Stimulated activated naive CD8-positive, alpha-beta T cell treated with anti-CD3 and anti-CD28 coated beads, Interleukin-15, Interleukin-2, amounts not matched to agents 100 U/mL and 50 U/mL, for 24 hours (primary cell): ENCODE data around the gene AGTPBP1.
"Not testable (repeated sequence)": the region's sequence is repeated elsewhere in the genome, so short reads cannot be mapped to it uniquely, and the experiment has no call there.

Experiments used
- ATAC-seq: fragments of 150-1000 bp; cut with Tn5 transposase; one replicate; pipeline ENCODE4 v1.10.0; 2021
- DNase-seq: peaks from one replicate; pipeline ENCODE4 v3.0.0; 2021

AGTPBP1 gene

GRCh38 chr9:85617141-85617670, 124.5 kb downstream of the AGTPBP1 start:
- no peak for DNase-seq
- no peak for ATAC-seq

GRCh38 chr9:85615792-85616191, 126.0 kb downstream of the AGTPBP1 start:
- ATAC-seq: no peak
- no peak for DNase-seq

- peak; percentile 23 for DNase-seq
- peak; percentile 71 for ATAC-seq
These were observed 131.5 kb downstream of the AGTPBP1 start for GRCh38 chr9:85610074-85610860.

GRCh38 chr9:85605905-85606304, 135.8 kb downstream of the AGTPBP1 start:
- DNase-seq: no peak
- no peak for ATAC-seq

- no peak for DNase-seq
These were observed 137.8 kb downstream of the AGTPBP1 start for GRCh38 chr9:85603936-85604335.

GRCh38 chr9:85602742-85603141, 139.0 kb downstream of the AGTPBP1 start:
- DNase-seq: no peak
- ATAC-seq: no peak

More at GRCh38 chr9:85603936-85604335, 137.8 kb downstream of the AGTPBP1 start:
- ATAC-seq: no peak

- DNase-seq: peak; percentile 25
- peak; percentile 28 for ATAC-seq
These were observed 141.0 kb downstream of the AGTPBP1 start for GRCh38 chr9:85600675-85601263.

- ATAC-seq (no peak), DNase-seq (no peak)
These were observed 142.1 kb downstream of the AGTPBP1 start for GRCh38 chr9:85599540-85600105.

- no peak for ATAC-seq
- DNase-seq: no peak
These were observed 147.4 kb downstream of the AGTPBP1 start for GRCh38 chr9:85594316-85594715.

GRCh38 chr9:85586684-85587083, 155.1 kb downstream of the AGTPBP1 start:
- ATAC-seq: no peak
- DNase-seq: no peak

GRCh38 chr9:85577353-85577952, 164.3 kb downstream of the AGTPBP1 start:
- no peak for DNase-seq
- ATAC-seq: no peak

GRCh38 chr9:85575868-85576267, 165.9 kb downstream of the AGTPBP1 start:
- ATAC-seq (no peak), DNase-seq (no peak)

GRCh38 chr9:85573546-85573945, 168.2 kb downstream of the AGTPBP1 start:
- not testable (repeated sequence) for DNase-seq, ATAC-seq

- not testable (repeated sequence) for DNase-seq, ATAC-seq
These were observed 168.8 kb downstream of the AGTPBP1 start for GRCh38 chr9:85572917-85573316.

- no peak for ATAC-seq
- no peak for DNase-seq
These were observed 171.8 kb downstream of the AGTPBP1 start for GRCh38 chr9:85569988-85570387.

GRCh38 chr9:85559526-85559925, 182.2 kb downstream of the AGTPBP1 start:
- no peak for DNase-seq

GRCh38 chr9:85554349-85554748, 187.4 kb downstream of the AGTPBP1 start:
- DNase-seq (no peak), ATAC-seq (no peak)

More at GRCh38 chr9:85559526-85559925, 182.2 kb downstream of the AGTPBP1 start:
- no peak for ATAC-seq

- ATAC-seq (no peak), DNase-seq (no peak)
These were observed 188.3 kb downstream of the AGTPBP1 start for GRCh38 chr9:85553475-85553874.

GRCh38 chr9:85547599-85547998, 194.2 kb downstream of the AGTPBP1 start:
- ATAC-seq (no peak), DNase-seq (no peak)

- DNase-seq (no peak), ATAC-seq (no peak)
These were observed 198.6 kb downstream of the AGTPBP1 start for GRCh38 chr9:85543196-85543595.

- DNase-seq: no peak
- no peak for ATAC-seq
These were observed 199.9 kb downstream of the AGTPBP1 start for GRCh38 chr9:85541876-85542275.

GRCh38 chr9:85536514-85536913, 205.2 kb downstream of the AGTPBP1 start:
- ATAC-seq (no peak), DNase-seq (no peak)

GRCh38 chr9:85536076-85536475, 205.7 kb downstream of the AGTPBP1 start:
- ATAC-seq: no peak

More at GRCh38 chr9:85536076-85536475, 205.7 kb downstream of the AGTPBP1 start:
- DNase-seq: no peak
